Mammary epithelial cell (primary cell): ENCODE data around the gene RUVBL2.

Experiments used
- EZH2 ChIP-seq: IDR thresholded peaks from 2 replicates; pipeline ENCODE4 v1.6.1; 2012; ENCODE audit warnings: low read length, inconsistent platforms, borderline replicate concordance
- TF ChIP-seq, protein P1 (sequence below), 2 donors: IDR thresholded peaks in 1 of 2; conservative IDR thresholded peaks in 1 of 2; 2 replicates each; pipeline ENCODE4 v1.5.1; 2011 to 2012; ENCODE audit warnings: inconsistent platforms in 2 of 2, low read length in 2 of 2, mild to moderate bottlenecking in 2 of 2, control low read depth in 1 of 2, low read depth in 1 of 2; ENCODE audit not compliant: insufficient read depth in 1 of 2; ENCODE audit errors: extremely low read depth in 1 of 2

DNA sequence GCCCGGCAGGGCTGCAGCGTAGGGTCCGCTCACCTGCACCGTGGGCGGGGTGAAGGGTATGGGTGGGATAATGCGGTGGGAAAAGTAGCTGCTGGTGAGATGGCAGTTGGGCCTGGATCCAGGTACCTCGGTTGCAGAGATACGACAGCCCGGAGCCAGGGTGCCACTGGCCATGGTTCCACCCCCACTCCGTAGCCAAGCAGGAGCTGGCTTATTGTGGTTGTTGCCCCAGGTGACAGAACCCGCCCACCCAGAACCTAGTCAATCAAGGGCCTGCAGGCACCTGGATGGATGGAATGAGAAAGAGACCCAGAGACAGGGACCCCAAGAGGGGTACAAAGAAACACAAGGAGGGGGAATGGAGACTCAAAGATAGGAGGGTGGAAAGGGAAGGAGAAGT is 26.7 kb downstream of the RUVBL2 start:
- no peak for TF ChIP-seq EZH2
- TF ChIP-seq, protein P1, sequence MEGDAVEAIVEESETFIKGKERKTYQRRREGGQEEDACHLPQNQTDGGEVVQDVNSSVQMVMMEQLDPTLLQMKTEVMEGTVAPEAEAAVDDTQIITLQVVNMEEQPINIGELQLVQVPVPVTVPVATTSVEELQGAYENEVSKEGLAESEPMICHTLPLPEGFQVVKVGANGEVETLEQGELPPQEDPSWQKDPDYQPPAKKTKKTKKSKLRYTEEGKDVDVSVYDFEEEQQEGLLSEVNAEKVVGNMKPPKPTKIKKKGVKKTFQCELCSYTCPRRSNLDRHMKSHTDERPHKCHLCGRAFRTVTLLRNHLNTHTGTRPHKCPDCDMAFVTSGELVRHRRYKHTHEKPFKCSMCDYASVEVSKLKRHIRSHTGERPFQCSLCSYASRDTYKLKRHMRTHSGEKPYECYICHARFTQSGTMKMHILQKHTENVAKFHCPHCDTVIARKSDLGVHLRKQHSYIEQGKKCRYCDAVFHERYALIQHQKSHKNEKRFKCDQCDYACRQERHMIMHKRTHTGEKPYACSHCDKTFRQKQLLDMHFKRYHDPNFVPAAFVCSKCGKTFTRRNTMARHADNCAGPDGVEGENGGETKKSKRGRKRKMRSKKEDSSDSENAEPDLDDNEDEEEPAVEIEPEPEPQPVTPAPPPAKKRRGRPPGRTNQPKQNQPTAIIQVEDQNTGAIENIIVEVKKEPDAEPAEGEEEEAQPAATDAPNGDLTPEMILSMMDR (conservative IDR thresholded peaks at IDR 0.05 in 1 of 2, IDR thresholded peaks at IDR 0.05 in 1 of 2; ENCODE audit: extremely low read depth in 1 of 2, insufficient read depth in 1 of 2, low read depth in 1 of 2, low read length in 2 of 2), result no peak
